IPS-20b (cell line): ENCODE measurements around the gene RPL10.

Experiments used
- H3K27ac ChIP-seq: one replicate; pipeline ENCODE4 v1.5.1; 2013; ENCODE audit warnings: low read length
- H3K27me3 ChIP-seq: 2 replicates; pipeline ENCODE4 v1.6.1; 2013; ENCODE audit warnings: mild to moderate bottlenecking, low read length, inconsistent platforms; ENCODE audit not compliant: insufficient read depth
- H3K36me3 ChIP-seq: 2 replicates; pipeline ENCODE4 v1.6.1; 2013; ENCODE audit warnings: low read depth, mild to moderate bottlenecking, inconsistent platforms, low read length, moderate library complexity; ENCODE audit not compliant: insufficient read depth
- H3K4me1 ChIP-seq: 2 replicates; pipeline ENCODE4 v1.6.1; 2013; ENCODE audit warnings: mild to moderate bottlenecking, control low read depth, inconsistent platforms, low read length, moderate library complexity; ENCODE audit not compliant: insufficient read depth
- H3K4me3 ChIP-seq: 2 replicates; pipeline ENCODE4 v1.5.1; 2013; ENCODE audit warnings: mild to moderate bottlenecking, low read length, inconsistent platforms
- H3K9ac ChIP-seq: 2 replicates; pipeline ENCODE4 v1.6.1; 2013; ENCODE audit warnings: low read depth, mild to moderate bottlenecking, inconsistent platforms, low read length, moderate library complexity
- H3K9me3 ChIP-seq: 2 replicates; pipeline ENCODE4 v1.6.1; 2013; ENCODE audit warnings: mild to moderate bottlenecking, low read depth, low read length, inconsistent platforms; ENCODE audit not compliant: insufficient read depth

Gene RPL10

GRCh38 chrX:154411981-154412340 is 13.8 kb downstream of the RPL10 start:
- peak overlapping the region; percentile 78; the same call in 1 of the 2 replicates for H3K9ac ChIP-seq
- H3K27me3 ChIP-seq, result no peaks in the 10 kb centered on the region
- no peak overlapping the region for H3K27ac ChIP-seq
- H3K9me3 ChIP-seq, result no peaks in the 10 kb centered on the region
- 0 out of 2 replicates have a peak, but pooled peaks cover 9% of the 10 kb centered on the region for H3K4me1 ChIP-seq
- H3K36me3 ChIP-seq, result no peaks in the 10 kb centered on the region
- H3K4me3 ChIP-seq, result peak overlapping the region; percentile 73

- no peak overlapping the region for H3K27ac ChIP-seq
- H3K9me3 ChIP-seq, result no peaks in the 10 kb centered on the region
- peak overlapping the region; percentile 73 for H3K4me3 ChIP-seq
- peak overlapping the region; percentile 70; the same call in 1 of the 2 replicates for H3K9ac ChIP-seq
- H3K4me1 ChIP-seq, result 0 out of 2 replicates have a peak, but pooled peaks cover 9% of the 10 kb centered on the region
- H3K27me3 ChIP-seq, result no peaks in the 10 kb centered on the region
- H3K36me3 ChIP-seq, result no peaks in the 10 kb centered on the region
Observed at GRCh38 chrX:154412468-154412867, 14.3 kb downstream of the RPL10 start.

DNA sequence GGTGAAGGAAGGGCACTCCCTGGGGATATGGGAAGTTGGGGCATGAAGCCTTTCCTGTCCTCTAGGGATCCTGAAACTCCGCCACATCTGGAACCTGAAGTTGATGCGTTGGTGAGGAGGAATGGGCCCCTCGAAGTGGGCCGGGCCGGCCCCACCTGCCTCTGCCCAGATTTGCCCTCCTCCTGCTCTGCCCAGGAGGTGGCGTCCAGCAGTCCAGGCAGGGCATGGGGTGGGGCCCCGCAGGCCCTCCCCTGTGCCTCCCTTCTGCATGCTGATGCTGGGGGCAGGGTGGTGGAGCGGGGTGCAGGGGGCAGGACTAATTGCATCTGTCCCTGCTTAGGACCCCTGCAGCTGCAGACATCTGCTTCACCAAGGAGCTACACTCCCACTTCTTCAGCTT is 15.0 kb downstream of the RPL10 start:
- H3K9ac ChIP-seq, result no peak overlapping the region
- H3K4me1 ChIP-seq, result 0 out of 2 replicates have a peak, but pooled peaks cover 9% of the 10 kb centered on the region
- no peaks in the 10 kb centered on the region for H3K36me3 ChIP-seq
- no peak overlapping the region for H3K27ac ChIP-seq
- H3K27me3 ChIP-seq, result no peaks in the 10 kb centered on the region
- no peaks in the 10 kb centered on the region for H3K9me3 ChIP-seq
- no peak overlapping the region for H3K4me3 ChIP-seq

DNA sequence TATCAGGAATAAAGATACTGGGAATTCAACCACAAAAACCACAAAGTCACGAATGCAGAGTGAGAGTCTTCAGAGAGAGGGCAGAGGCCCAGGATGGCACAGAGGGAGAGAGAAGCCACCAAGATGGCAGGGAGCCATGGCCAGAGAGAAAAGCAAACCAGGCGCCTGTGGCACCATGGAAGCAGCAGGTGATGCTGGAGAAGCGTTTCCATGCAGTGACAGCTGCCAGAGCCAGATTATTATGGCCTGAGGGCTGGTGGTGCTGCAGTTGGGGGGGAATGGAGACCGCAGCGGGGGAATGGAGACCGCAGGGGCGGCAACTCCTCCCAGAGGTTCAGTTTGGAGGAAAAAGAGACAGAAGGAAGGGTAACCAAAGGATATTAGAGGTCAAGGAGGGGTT is 19.0 kb downstream of the RPL10 start:
- Histone ChIP-seq H3K9ac (no peak overlapping the region), H3K27ac (no peak overlapping the region), H3K4me1 (no peaks in the 10 kb centered on the region), H3K9me3 (no peaks in the 10 kb centered on the region), H3K36me3 (no peaks in the 10 kb centered on the region), H3K27me3 (no peaks in the 10 kb centered on the region), H3K4me3 (no peak overlapping the region)

GRCh38 chrX:154419189-154419588 is 21.0 kb downstream of the RPL10 start:
- no peak overlapping the region for H3K27ac ChIP-seq

DNA sequence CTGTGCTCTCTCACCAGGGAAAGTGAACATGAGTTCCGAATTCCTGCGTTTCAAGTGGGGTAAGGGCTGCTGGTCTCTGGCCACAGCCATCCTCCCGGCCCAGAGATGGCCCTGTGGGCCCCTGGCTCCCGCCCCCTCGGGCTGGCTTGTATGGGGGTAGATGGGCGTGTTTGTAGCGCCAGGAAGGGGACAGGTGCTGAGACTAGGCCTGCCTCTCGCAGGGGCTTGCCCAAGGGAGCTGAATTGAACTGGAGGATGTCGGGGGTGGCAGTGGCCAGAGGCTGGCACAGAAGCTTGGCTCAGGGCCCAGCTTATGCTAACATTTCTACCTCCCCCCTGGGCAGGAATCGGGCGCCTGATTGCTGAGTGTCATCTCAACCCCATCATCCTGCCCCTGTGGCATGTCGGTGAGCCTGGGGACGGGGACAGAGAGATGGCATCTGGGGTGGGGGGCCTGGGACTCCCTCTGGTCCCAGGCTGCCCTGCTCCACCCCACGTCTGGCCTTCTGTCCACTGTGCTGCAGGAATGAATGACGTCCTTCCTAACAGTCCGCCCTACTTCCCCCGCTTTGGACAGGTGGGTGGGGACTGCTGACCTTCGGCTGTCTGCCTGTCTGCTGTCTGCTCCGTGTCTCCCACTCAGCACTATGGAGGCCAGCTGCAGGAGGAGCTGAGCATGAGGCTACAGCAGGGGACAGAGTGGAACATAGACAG is 21.7 kb downstream of the RPL10 start:
- Histone ChIP-seq H3K9me3 (no peaks in the 10 kb centered on the region), H3K4me3 (no peak overlapping the region), H3K9ac (no peak overlapping the region), H3K27ac (no peak overlapping the region), H3K36me3 (no peaks in the 10 kb centered on the region), H3K27me3 (no peaks in the 10 kb centered on the region), H3K4me1 (no peaks in the 10 kb centered on the region)

More at GRCh38 chrX:154419189-154419588, 21.0 kb downstream of the RPL10 start:
- Histone ChIP-seq H3K4me1 (no peaks in the 10 kb centered on the region), H3K9me3 (no peaks in the 10 kb centered on the region), H3K36me3 (no peaks in the 10 kb centered on the region), H3K9ac (no peak overlapping the region), H3K27me3 (no peaks in the 10 kb centered on the region), H3K4me3 (no peak overlapping the region)

DNA sequence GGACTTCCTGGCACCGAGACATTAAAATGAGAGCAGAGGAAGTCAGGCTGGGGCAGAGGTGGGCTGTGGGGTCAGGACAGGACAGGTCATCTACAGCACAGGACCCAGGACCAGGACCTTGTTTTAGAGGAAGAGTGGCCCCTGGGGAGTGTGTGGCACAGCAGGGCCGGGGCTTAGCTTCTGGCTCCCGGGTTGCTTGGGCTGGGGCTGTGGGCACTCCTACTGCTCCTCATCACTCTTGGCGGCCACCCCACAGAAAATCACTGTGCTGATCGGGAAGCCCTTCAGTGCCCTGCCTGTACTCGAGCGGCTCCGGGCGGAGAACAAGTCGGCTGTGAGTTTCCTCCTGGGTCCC is 22.2 kb downstream of the RPL10 start:
- Histone ChIP-seq H3K27ac (no peak overlapping the region), H3K9me3 (no peaks in the 10 kb centered on the region), H3K4me3 (no peak overlapping the region), H3K27me3 (no peaks in the 10 kb centered on the region), H3K9ac (no peak overlapping the region), H3K36me3 (no peaks in the 10 kb centered on the region), H3K4me1 (no peaks in the 10 kb centered on the region)

- no peaks in the 10 kb centered on the region for H3K9me3 ChIP-seq
- H3K9ac ChIP-seq, result no peak overlapping the region
- no peak overlapping the region for H3K27ac ChIP-seq
- no peak overlapping the region for H3K4me3 ChIP-seq
- H3K27me3 ChIP-seq, result no peaks in the 10 kb centered on the region
- H3K4me1 ChIP-seq, result no peaks in the 10 kb centered on the region
- H3K36me3 ChIP-seq, result peaks cover 7% of the 10 kb centered on the region; the same call in 1 of the 2 replicates
Observed at GRCh38 chrX:154426916-154427770, 29.0 kb downstream of the RPL10 start.

DNA sequence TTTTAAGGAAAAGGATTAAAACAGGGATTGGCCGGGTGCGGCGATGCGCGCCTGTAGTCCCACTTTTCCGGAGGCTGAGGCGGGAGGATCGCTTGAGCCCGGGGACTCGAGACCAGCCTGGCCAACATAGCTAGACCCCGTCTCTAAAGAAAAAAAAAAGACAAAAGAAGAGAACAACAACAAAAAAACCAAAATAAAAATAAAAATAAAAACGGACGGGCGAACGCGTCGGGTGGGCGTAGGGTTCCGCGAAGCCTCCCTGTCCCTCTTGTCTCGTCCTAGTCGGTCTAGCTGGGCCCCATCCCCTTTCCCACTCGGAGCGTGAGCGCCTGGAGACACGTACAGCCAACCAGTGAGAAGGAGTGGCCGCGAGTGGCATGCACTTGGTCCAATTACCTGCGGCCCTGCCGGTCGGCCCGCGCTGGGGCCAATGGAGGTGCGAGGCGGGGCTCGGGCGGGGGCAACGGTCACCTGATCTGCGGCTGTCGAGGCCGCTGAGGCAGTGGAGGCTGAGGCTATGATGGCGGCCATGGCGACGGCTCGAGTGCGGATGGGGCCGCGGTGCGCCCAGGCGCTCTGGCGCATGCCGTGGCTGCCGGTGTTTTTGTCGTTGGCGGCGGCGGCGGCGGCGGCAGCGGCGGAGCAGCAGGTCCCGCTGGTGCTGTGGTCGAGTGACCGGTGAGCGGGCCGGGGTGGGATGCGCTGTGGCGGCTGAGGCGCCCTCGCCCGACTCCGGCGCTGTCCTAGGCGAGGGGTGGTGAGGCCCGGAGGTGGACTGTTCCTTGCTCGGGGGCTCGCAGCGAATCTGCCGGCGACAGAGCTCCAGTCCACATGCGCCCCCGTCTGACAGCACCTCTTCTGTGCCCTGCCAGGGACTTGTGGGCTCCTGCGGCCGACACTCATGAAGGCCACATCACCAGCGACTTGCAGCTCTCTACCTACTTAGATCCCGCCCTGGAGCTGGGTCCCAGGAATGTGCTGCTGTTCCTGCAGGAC is 30.3 kb downstream of the RPL10 start, which contains the start of gene ATP6AP1:
Gene ATP6AP1, plus strand, starts transcription at position 502 of the 996 bp plus-strand sequence. Its CDS starts 16 bp downstream, at position 518.
- Histone ChIP-seq H3K4me3 (peak within 1 kb of the TSS; percentile 71), H3K9me3 (no peaks in the 10 kb centered on the region), H3K36me3 (peaks cover 8% of the 10 kb centered on the region; the same call in 1 of the 2 replicates), H3K9ac (peak within 1 kb of the TSS; percentile 56; the same call in 1 of the 2 replicates), H3K27ac (no peak within 1 kb of the TSS), H3K27me3 (no peaks in the 10 kb centered on the region), H3K4me1 (no peaks in the 10 kb centered on the region)

DNA sequence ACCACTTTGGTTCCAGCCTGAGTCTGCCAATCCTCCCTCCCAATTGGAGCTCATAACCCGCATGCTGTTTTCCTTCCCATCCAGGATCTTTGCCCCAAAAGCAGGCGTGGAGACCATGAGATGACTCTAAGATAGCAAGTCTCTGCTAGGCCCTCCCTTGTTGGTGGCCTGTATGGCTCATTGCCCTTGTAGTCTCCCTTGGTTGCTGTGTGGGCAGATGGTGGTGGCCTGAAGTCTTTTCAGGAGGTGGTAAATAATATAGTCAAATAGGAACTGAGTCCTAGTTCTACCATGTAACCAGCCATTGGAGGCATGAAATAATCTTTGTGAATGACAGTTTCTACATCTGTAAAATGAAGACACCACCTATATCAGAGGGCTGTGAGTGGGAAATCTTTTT is 31.5 kb downstream of the RPL10 start:
- H3K4me1 ChIP-seq, result no peaks in the 10 kb centered on the region
- H3K9ac ChIP-seq, result no peak overlapping the region
- H3K4me3 ChIP-seq, result peak overlapping the region; percentile 71; the same call in 1 of the 2 replicates
- no peaks in the 10 kb centered on the region for H3K9me3 ChIP-seq
- peaks cover 8% of the 10 kb centered on the region; the same call in 1 of the 2 replicates for H3K36me3 ChIP-seq
- no peak overlapping the region for H3K27ac ChIP-seq
- no peaks in the 10 kb centered on the region for H3K27me3 ChIP-seq

GRCh38 chrX:154430479-154430878 is 32.3 kb downstream of the RPL10 start:
- Histone ChIP-seq H3K9ac (no peak overlapping the region), H3K4me3 (no peak overlapping the region), H3K27me3 (no peaks in the 10 kb centered on the region), H3K27ac (no peak overlapping the region), H3K36me3 (peaks cover 8% of the 10 kb centered on the region; the same call in 1 of the 2 replicates), H3K9me3 (no peaks in the 10 kb centered on the region), H3K4me1 (no peaks in the 10 kb centered on the region)
